HG03442 (cell line): ENCODE measurements around the gene RETREG2.

ENCODE experiments used
- ATAC-seq: cut with Tn5 transposase; IDR thresholded peaks from one replicate; pipeline ENCODE4 v1.9.1; 2021; ENCODE audit warnings: mild to moderate bottlenecking, moderate library complexity; ENCODE audit not compliant: unreplicated experiment

RETREG2 gene

GRCh38 chr2:219213486-219214071 lies 35.5 kb downstream of the RETREG2 start:
- no peak for ATAC-seq

- no peak for ATAC-seq
Measured at GRCh38 chr2:219214141-219214540, 36.1 kb downstream of the RETREG2 start.

GRCh38 chr2:219214786-219215185 lies 36.7 kb downstream of the RETREG2 start:
- ATAC-seq, result no peak

GRCh38 chr2:219215871-219216534 lies 37.9 kb downstream of the RETREG2 start:
- ATAC-seq, result no peak

GRCh38 chr2:219216535-219216915 lies 38.5 kb downstream of the RETREG2 start:
- no peak for ATAC-seq

GRCh38 chr2:219218217-219218731 lies 40.2 kb downstream of the RETREG2 start:
- ATAC-seq, result peak; percentile 22

- peak; percentile 69 for ATAC-seq
Measured at GRCh38 chr2:219218732-219219701, 40.9 kb downstream of the RETREG2 start, which contains the start of gene ABCB6. Gene ABCB6, minus strand, starts transcription at chr2:219218958. Its CDS starts 285 bp downstream, at chr2:219218673.

- no peak for ATAC-seq
Measured at GRCh38 chr2:219219784-219220532, 41.9 kb downstream of the RETREG2 start.

- ATAC-seq, result no peak
Measured at GRCh38 chr2:219220652-219221402, 42.8 kb downstream of the RETREG2 start.

GRCh38 chr2:219221957-219222518 lies 44.0 kb downstream of the RETREG2 start:
- ATAC-seq, result no peak

GRCh38 chr2:219223831-219224610 lies 45.9 kb downstream of the RETREG2 start:
- ATAC-seq, result no peak

- no peak for ATAC-seq
Measured at GRCh38 chr2:219225350-219225749, 47.3 kb downstream of the RETREG2 start.

GRCh38 chr2:219228041-219228910 lies 50.2 kb downstream of the RETREG2 start:
- no peak for ATAC-seq

GRCh38 chr2:219228911-219229304 lies 50.8 kb downstream of the RETREG2 start:
- ATAC-seq, result no peak

GRCh38 chr2:219229305-219230058 lies 51.4 kb downstream of the RETREG2 start, which contains the start of the genes ANKZF1 and ATG9A:
Gene ANKZF1, plus strand, starts transcription at chr2:219229806. Its CDS starts 452 bp downstream, at chr2:219230258.
Gene ATG9A, minus strand, starts transcription at chr2:219229636. Its CDS starts 1,612 bp downstream, at chr2:219228024.
- peak; percentile 95 for ATAC-seq

- ATAC-seq, result no peak
Measured at GRCh38 chr2:219230059-219230540, 52.0 kb downstream of the RETREG2 start.

GRCh38 chr2:219234331-219234730 lies 56.3 kb downstream of the RETREG2 start:
- ATAC-seq, result no peak
